Keratinocyte (primary cell): ENCODE measurements around the gene PGAP3. TPM values are rescaled to one million over a fixed set of nuclear protein-coding genes. Genes with fewer than 3 reads are reported as not detected.
"Not testable (repeated sequence)": the region's sequence is repeated elsewhere in the genome, so short reads cannot be mapped to it uniquely, and the experiment has no call there.

Experiments used
- DNase-seq: peaks from one replicate; pipeline ENCODE4 v3.0.0-alpha.2; 2011; ENCODE audit warnings: low read depth, missing footprints, low spot score
- FAIRE-seq: peaks from 2 replicates; lab custom pipeline; 2011; peaks lifted over from hg19 to GRCh38; lab: Jason Lieb, UNC
- H2AFZ ChIP-seq: 2 replicates; pipeline ENCODE4 v1.6.0; 2012; ENCODE audit warnings: low read length, control low read depth, inconsistent platforms; ENCODE audit not compliant: control insufficient read depth
- H3K27ac ChIP-seq: 2 replicates; pipeline ENCODE4 v1.5.1; 2011; ENCODE audit warnings: low read length; ENCODE audit not compliant: control insufficient read depth, insufficient read depth
- H3K27me3 ChIP-seq: 3 replicates; pipeline ENCODE4 v1.6.0; 2011; ENCODE audit warnings: low read length; ENCODE audit not compliant: control insufficient read depth, insufficient read depth; ENCODE audit errors: extremely low read depth
- H3K36me3 ChIP-seq, 2 experiments: 2 replicates in 1 of 2; 3 replicates in 1 of 2; pipeline ENCODE4 v1.5.1; 2011; ENCODE audit warnings: low read length in 2 of 2, mild to moderate bottlenecking in 1 of 2; ENCODE audit not compliant: control insufficient read depth in 2 of 2, insufficient read depth in 2 of 2; ENCODE audit errors: extremely low read depth in 1 of 2
- H3K4me1 ChIP-seq: 3 replicates; pipeline ENCODE4 v1.5.1; 2011; ENCODE audit warnings: low read length; ENCODE audit not compliant: control insufficient read depth, insufficient read depth; ENCODE audit errors: extremely low read depth
- H3K4me2 ChIP-seq: 3 replicates; pipeline ENCODE4 v1.6.0; 2011; ENCODE audit warnings: low read depth, low read length; ENCODE audit not compliant: control insufficient read depth, insufficient read depth; ENCODE audit errors: extremely low read depth
- H3K4me3 ChIP-seq, 3 experiments: fragments of 200-600 bp in 1 of 3; sonication (generic) in 1 of 3; 2 replicates in 2 of 3; 3 replicates in 1 of 3; pipeline ENCODE4 v1.5.1; 2011 to 2016; ENCODE audit warnings: low read length in 3 of 3, mild to moderate bottlenecking in 3 of 3, control low read depth in 2 of 3, inconsistent platforms in 1 of 3, low read depth in 1 of 3, mixed read lengths in 1 of 3, mixed run types in 1 of 3, moderate library complexity in 1 of 3; ENCODE audit not compliant: control insufficient read depth in 2 of 3, insufficient read depth in 2 of 3; ENCODE audit errors: extremely low read depth in 1 of 3
- H3K79me2 ChIP-seq: 2 replicates; pipeline ENCODE4 v1.6.0; 2012; ENCODE audit warnings: low read length; ENCODE audit not compliant: control insufficient read depth, insufficient read depth
- H3K9ac ChIP-seq: 3 replicates; pipeline ENCODE4 v1.6.0; 2011; ENCODE audit warnings: low read length; ENCODE audit not compliant: control insufficient read depth, insufficient read depth; ENCODE audit errors: extremely low read depth
- H3K9me1 ChIP-seq: 3 replicates; pipeline ENCODE4 v1.6.0; 2011; ENCODE audit warnings: low read length; ENCODE audit not compliant: control insufficient read depth, insufficient read depth; ENCODE audit errors: extremely low read depth
- H3K9me3 ChIP-seq: 2 replicates; pipeline ENCODE4 v1.5.1; 2012; ENCODE audit warnings: low read depth, low read length; ENCODE audit not compliant: control insufficient read depth
- H4K20me1 ChIP-seq: 3 replicates; pipeline ENCODE4 v1.6.0; 2011; ENCODE audit warnings: low read length; ENCODE audit not compliant: control insufficient read depth, insufficient read depth; ENCODE audit errors: extremely low read depth
- CTCF ChIP-seq, 3 experiments: IDR thresholded peaks in 1 of 3; conservative IDR thresholded peaks in 1 of 3; optimal IDR thresholded peaks in 1 of 3; 2 replicates in 2 of 3; 3 replicates in 1 of 3; pipeline versions ENCODE3 to v1.5.1; 2011; ENCODE audit warnings: low read length in 3 of 3, mild to moderate bottlenecking in 3 of 3, moderate library complexity in 2 of 3, control low read depth in 1 of 3, inconsistent platforms in 1 of 3; ENCODE audit not compliant: insufficient read depth in 2 of 3; ENCODE audit errors: extremely low read depth in 1 of 3
- EZH2 ChIP-seq: IDR thresholded peaks from one replicate; pipeline ENCODE4 v1.6.1; 2012; ENCODE audit warnings: inconsistent platforms, mild to moderate bottlenecking, low read length, moderate library complexity
- dilution Hi-C: fragments of 300-500 bp; cut with MboI; formaldehyde crosslinking; loops from one replicate; pipeline ENCODE4 v1.7.0; 2020; ENCODE audit warnings: low sequenced_read_pairs; ENCODE audit not compliant: extremely low pct_ligation_motif_present
- polyA plus RNA-seq, 5 experiments: library from polyadenylated mRNA; depleted of rRNA in 3 of 5; stranded (reverse) in 3 of 5; stranded (forward) in 1 of 5; unstranded in 1 of 5; fragments of >200 nt; gene quantifications; 1 replicate in 1 of 5; 2 replicates in 3 of 5; 3 replicates in 1 of 5; pipeline versions ENCODE4 v1.2.1 to v1.2.3, GENCODE V29; 2011 to 2012; ENCODE audit warnings: missing spikeins in 2 of 5, low read depth in 1 of 5, low replicate concordance in 1 of 5

The PGAP3 gene
- polyA plus RNA-seq, 1 donor (not counting 4 experiments of a cell fraction or from before 2014, with no cell fraction given), result 5.6 TPM

- no peak overlapping the region for H2AFZ ChIP-seq
- H3K9ac ChIP-seq, result no peak overlapping the region
- no peaks in the 10 kb centered on the region for H3K79me2 ChIP-seq
- no peaks in the 10 kb centered on the region for H3K27me3 ChIP-seq
- H3K9me3 ChIP-seq, result no peaks in the 10 kb centered on the region
- dilution Hi-C loops, result no loop called here
- H3K36me3 ChIP-seq, result peaks cover 19 to 52% of the 10 kb centered on the region in 2 experiments
- H4K20me1 ChIP-seq, result no peaks in the 10 kb centered on the region
- no peak overlapping the region for H3K4me3 ChIP-seq
- no peak overlapping the region for H3K4me2 ChIP-seq
- no peak overlapping the region for H3K27ac ChIP-seq
- FAIRE-seq, result no peak
- TF ChIP-seq CTCF (optimal IDR thresholded peaks at IDR 0.05 in 1 of 3, IDR thresholded peaks at IDR 0.05 in 1 of 3, conservative IDR thresholded peaks at IDR 0.05 in 1 of 3; ENCODE audit: extremely low read depth in 1 of 3, insufficient read depth in 2 of 3, low read length in 3 of 3) (no peak), EZH2 (no peak)
- peaks cover 9% of the 10 kb centered on the region for H3K4me1 ChIP-seq
- no peaks in the 10 kb centered on the region for H3K9me1 ChIP-seq
- no peak for DNase-seq
Observed at GRCh38 chr17:39711851-39712250, 24.0 kb upstream of the PGAP3 start.

- H4K20me1 ChIP-seq, H3K9ac ChIP-seq, H3K4me2 ChIP-seq, H3K9me3 ChIP-seq, H3K79me2 ChIP-seq, DNase-seq, H3K4me3 ChIP-seq, H3K9me1 ChIP-seq, H3K27me3 ChIP-seq, H3K27ac ChIP-seq, dilution Hi-C loops, FAIRE-seq, H3K4me1 ChIP-seq, H2AFZ ChIP-seq: not testable (repeated sequence)
- peaks cover 19 to 52% of the 10 kb centered on the region in 2 experiments for H3K36me3 ChIP-seq
Observed at GRCh38 chr17:39711071-39711470, 23.2 kb upstream of the PGAP3 start.
